SU-DHL-6 (cell line): ENCODE data around the gene NBEAL1.

Experiments
- CTCF ChIP-seq: fragments of 200-600 bp; sonication (generic); IDR thresholded peaks from one replicate; pipeline ENCODE4 v1.5.1; 2017; ENCODE audit warnings: antibody characterized with exemption, mild to moderate bottlenecking, low read length, moderate library complexity; ENCODE audit not compliant: insufficient read depth, poor library complexity, severe bottlenecking
- EZH2phosphoT487 ChIP-seq: fragments of 200-600 bp; sonication (generic), shearing (Covaris generic); conservative IDR thresholded peaks from 2 replicates; pipeline ENCODE4 v1.6.1; 2018; ENCODE audit warnings: mild to moderate bottlenecking, antibody characterized with exemption, low read length, moderate library complexity, mixed read lengths

- no peak for TF ChIP-seq CTCF
- TF ChIP-seq EZH2phosphoT487 = no peak
These were observed 3.5 kb downstream of the NBEAL1 start for GRCh38 chr2:203018181-203018580.
